T-helper 2 cell treated with Interferon-gamma antibody and Interleukin-4, amounts not matched to agents 100 ng/mL and 5 ng/mL, for 36 hours (primary cell): Measurements from ENCODE around the gene HSF5. TPM values are rescaled to one million over a fixed set of nuclear protein-coding genes. Genes with fewer than 3 reads are reported as not detected.
"Not testable (repeated sequence)": the region's sequence is repeated elsewhere in the genome, so short reads cannot be mapped to it uniquely, and the experiment has no call there.

Experiments used
- intact Hi-C: fragments of 100-400 bp; cut with micrococcal nuclease; formaldehyde crosslinking; loops from one replicate; pipeline ENCODE4 v1.15.1; 2023
- total RNA-seq: library from RNA; stranded (reverse); gene quantifications from 2 replicates; pipeline ENCODE4 v1.2.3, GENCODE V29; 2022

HSF5 gene
- total RNA-seq, 1 donor from 2014 or later = 1.2 TPM

GRCh38 chr17:58416396-58416795, 71.8 kb downstream of the HSF5 start:
- intact Hi-C loops = loop anchor here (2.0 to 5.0 kb wide), 2 partner anchors 72 to 101 kb away; no protein-coding TSS in a partner anchor

DNA sequence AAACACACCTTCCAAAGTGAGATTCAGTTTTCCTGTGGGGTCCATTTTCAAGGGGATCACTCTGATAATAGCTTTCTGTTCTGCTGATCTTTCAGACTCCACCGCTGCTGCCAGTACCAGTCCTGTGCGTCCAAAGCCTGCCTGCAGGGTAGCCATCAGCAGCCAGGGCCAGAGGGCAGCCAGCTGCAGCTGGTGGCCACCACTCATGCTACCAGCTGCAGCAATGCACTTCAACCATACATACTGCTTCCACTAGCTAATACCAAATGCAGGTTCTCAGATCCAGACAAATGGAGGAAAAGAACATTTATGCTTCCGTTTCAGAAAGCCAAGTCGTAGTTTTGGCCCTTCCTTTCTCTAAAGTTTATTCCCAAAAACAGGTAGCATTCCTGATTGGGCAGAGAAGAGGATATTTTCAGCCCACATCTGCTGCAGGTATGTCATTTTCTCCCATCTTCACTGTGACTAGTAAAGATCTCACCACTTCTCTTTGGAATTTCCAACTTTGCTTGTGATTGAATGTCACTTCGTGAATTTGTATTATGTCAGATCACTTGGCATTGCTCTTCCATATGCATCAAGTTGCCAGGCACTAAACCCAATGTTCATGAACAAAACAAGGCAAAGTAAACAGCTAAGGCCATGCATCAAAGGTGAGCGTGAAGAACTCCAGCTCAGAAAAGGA, 72.7 kb downstream of the HSF5 start:
- intact Hi-C loops = loop anchor here (2.0 to 5.0 kb wide), 2 partner anchors 71 to 102 kb away; no protein-coding TSS in a partner anchor

DNA sequence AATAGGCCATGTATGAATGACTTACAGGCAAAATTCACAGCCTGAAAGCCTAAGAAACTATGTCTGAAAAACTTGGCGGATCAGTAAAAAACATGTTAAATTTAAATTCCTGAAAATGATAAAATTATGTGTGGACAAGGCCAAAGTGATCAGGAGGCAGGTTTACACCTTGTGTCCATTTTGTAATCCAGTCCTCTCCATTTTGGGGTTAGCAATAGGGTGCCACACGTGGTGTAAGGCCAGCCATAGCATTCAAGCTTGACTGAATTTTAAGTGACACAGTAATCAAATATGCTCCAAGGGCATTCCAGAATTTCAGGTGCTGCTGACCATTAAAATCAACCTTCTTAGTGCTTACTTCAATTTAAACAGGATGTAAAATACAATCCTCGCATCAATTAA, 73.6 kb downstream of the HSF5 start:
- intact Hi-C loops = no loop called here

GRCh38 chr17:58413684-58414083, 74.5 kb downstream of the HSF5 start:
- intact Hi-C loops = loop anchor here (1.0 kb wide), 1 partner anchor 11 kb away; no protein-coding TSS in a partner anchor

GRCh38 chr17:58412961-58413586, 75.1 kb downstream of the HSF5 start:
- intact Hi-C loops = loop anchor here (1.0 kb wide), 1 partner anchor 11 kb away; no protein-coding TSS in a partner anchor

DNA sequence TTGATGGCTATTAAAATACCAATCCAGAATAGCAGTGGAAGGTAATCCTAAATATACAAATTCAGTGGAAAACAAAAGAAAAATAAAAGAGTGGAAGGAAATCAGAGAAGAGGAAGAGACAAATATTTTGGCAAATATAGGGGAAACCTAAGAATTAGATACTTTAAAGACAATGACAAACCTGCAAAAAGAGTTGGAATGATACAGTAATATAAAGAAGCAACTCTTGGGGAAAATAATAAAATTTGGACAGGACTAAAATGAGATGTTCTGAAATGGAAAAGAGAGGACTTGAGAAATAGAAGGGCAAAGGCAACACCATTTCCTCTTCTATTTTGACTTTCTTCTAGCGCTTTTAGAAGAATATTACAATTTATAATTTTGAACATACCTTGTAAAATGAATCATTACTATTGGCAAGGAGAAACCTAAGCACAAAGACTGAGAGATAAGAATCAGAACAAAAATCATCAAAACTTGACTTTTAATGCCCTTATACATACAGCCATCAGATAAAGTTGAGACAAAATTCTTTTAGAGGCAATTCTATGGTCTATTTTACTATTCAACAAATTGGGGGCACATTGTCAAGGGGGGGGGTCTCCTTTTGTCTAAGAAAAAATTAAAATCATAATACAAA, 76.0 kb downstream of the HSF5 start:
- intact Hi-C loops = no loop called here

- intact Hi-C loops = no loop called here
Measured at GRCh38 chr17:58411408-58411894, 76.8 kb downstream of the HSF5 start.

DNA sequence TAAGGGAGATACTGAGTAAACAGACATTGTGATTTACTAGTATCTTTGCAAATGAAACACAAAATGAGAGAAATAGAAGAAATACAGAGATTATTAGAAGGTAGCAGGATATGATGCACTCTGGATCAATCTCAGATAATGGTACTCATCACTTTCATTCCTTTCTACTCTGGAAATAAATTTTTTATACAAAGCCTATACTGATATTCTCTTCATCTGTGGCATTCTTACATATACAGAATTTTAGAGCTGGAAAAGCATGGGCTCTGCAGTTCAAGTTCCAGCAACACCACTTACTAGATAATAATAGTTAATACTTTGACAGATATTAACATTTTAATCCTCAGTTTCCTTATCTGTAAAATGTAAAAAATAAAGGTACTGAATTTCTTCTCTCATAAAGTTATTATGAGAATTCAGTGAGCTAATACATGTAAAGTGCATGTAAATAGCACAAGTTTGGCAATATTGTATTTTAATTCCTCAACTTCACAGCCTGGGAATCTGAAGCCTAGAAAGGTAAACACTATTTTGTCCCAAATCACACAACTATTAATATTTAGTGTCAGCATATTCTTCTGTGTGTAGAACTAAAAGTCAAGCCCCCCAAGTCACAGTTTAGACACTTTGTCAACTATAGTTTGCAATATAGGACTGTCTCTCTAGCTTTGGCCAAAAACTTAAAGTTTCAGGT, 77.3 kb downstream of the HSF5 start:
- intact Hi-C loops = no loop called here

GRCh38 chr17:58409432-58409831, 78.8 kb downstream of the HSF5 start:
- intact Hi-C loops = no loop called here

DNA sequence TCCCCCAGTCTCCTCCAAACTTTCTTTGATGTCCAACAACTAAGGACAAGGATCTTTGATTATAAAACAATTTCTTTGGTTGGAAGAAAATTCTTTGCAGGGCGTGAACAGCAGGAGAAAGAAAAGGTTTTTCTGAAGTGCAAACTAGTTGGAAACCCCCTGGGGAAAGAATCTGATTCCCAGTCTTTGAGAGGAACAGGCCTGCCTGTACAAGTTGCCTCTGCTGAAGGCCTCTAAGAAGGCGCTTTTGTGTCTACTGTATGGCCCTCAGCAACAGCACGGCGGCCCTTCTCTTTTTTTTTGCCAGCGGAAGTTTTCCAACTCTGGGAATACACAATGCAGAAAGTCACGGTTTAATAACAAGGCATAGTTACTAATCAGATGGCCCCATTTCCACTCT, 84.9 kb downstream of the HSF5 start:
- intact Hi-C loops = no loop called here

DNA sequence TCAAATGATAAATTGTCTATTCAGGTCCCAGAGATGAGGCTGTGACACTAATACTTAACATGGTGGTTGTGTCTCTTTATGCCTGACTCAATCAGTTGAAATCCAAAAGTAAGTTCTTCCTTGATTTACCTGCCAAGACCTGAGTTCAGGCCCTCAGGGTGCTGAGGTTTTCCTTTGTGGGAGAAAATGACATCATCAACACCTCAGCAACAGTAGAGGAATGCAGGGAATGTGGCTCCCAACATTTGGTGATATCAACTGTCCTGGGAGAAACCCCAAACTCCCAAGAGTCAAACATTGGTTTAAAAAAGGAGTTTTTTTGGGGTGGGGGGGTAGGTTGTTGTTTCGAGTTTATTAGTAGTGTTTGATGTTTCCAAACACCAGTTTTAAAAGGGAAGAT, 85.5 kb downstream of the HSF5 start:
- intact Hi-C loops = loop anchor here (1.0 kb wide), 1 partner anchor 11 kb away; no protein-coding TSS in a partner anchor

DNA sequence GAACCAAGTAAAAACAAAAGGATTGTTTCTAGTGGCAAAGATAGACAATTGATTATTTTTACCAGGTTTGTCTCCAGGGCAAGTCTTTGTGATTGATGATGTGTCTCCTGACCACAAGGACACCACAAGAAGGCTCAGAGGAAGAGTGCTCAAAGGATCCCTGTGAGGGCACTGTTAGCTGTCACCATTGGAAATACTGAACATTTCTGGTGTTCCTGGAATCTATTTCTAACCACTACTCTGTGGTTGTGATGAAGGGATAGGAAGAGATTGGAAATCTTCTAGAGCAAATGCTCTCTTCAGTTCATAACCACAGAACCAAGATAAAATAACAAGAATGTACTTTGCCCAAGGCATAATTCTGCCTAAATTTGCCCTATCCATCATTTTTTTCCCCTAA, 86.2 kb downstream of the HSF5 start:
- intact Hi-C loops = loop anchor here (1.0 kb wide), 1 partner anchor 11 kb away; no protein-coding TSS in a partner anchor

DNA sequence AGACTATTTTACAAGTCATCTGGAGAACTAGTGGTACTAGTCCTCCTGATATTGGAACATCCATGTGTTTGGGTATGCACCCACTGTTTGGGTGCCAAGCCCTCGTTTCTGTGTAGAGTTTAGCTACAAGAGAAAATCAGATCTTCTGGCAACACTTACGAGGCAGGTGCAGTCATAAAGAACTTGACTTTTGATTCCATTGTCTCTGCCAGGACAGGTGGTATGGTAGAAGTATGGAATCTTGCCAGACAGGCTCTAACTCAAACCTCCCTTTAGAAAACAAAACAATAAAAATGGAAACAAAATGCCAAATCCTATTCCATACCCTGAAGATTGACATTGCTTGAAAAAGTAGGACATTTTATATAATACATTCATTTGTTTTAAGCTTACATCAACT, 86.9 kb downstream of the HSF5 start:
- intact Hi-C loops = no loop called here

DNA sequence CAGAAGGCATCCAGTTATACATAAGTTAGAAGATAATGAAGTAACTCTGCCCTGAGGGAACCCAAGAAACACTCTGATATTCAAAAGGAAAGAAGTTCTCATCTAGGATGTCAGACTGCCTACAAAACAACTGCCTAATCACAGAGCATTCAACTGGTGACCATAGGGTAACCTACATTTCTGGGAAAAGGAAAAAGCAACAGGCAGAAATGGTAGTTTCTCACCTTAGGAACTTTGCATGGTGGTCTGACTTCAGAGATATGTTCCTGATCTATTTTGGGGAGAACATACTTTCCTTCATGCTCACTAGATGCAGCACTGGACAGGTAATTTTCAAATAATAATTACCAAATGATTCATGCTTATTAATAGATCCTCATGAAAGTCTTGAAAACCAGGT, 87.4 kb downstream of the HSF5 start:
- intact Hi-C loops = no loop called here

- intact Hi-C loops = no loop called here
Measured at GRCh38 chr17:58399974-58400373, 88.2 kb downstream of the HSF5 start.

GRCh38 chr17:58398574-58399266, 89.5 kb downstream of the HSF5 start:
- intact Hi-C loops = no loop called here

GRCh38 chr17:58397421-58397820, 90.8 kb downstream of the HSF5 start:
- intact Hi-C loops = not testable (repeated sequence)

- intact Hi-C loops = no loop called here
Measured at GRCh38 chr17:58396173-58396572, 92.0 kb downstream of the HSF5 start.

GRCh38 chr17:58394534-58395223, 93.5 kb downstream of the HSF5 start:
- intact Hi-C loops = no loop called here

GRCh38 chr17:58391302-58391984, 96.8 kb downstream of the HSF5 start:
- intact Hi-C loops = no loop called here
